Fibroblast of the aortic adventitia (primary cell): Measurements from ENCODE around the gene KCNQ4. TPM values are rescaled to one million over a fixed set of nuclear protein-coding genes. Genes with fewer than 3 reads are reported as not detected.

Experiments used
- DNase-seq: peaks from one replicate; pipeline ENCODE4 v3.0.0-alpha.2; 2010; ENCODE audit warnings: low read depth
- H3K4me3 ChIP-seq: 2 replicates; pipeline ENCODE4 v1.5.1; 2011; ENCODE audit warnings: low read depth, mild to moderate bottlenecking, control low read depth, low read length, moderate library complexity
- CTCF ChIP-seq: IDR thresholded peaks from 2 replicates; pipeline ENCODE4 v1.5.1; 2011; ENCODE audit warnings: mild to moderate bottlenecking, low read length, control low read depth, inconsistent platforms; ENCODE audit not compliant: insufficient read depth
- total RNA-seq: library from RNA; depleted of rRNA; stranded (reverse); fragments of >200 nt; gene quantifications from 2 replicates; pipeline ENCODE4 v1.2.3, GENCODE V29; 2012; ENCODE audit warnings: low replicate concordance

Gene KCNQ4
- total RNA-seq, 1 donor = not detected

- no peak overlapping the region for H3K4me3 ChIP-seq
- DNase-seq = no peak
- no peak for TF ChIP-seq CTCF
Measured at GRCh38 chr1:40839943-40840335, 56.4 kb downstream of the KCNQ4 start.

- no peak for DNase-seq
- no peak overlapping the region for H3K4me3 ChIP-seq
- TF ChIP-seq CTCF = no peak
Measured at GRCh38 chr1:40840526-40841323, 57.1 kb downstream of the KCNQ4 start.

- DNase-seq = no peak
- H3K4me3 ChIP-seq = no peak overlapping the region
Measured at GRCh38 chr1:40841602-40842001, 58.0 kb downstream of the KCNQ4 start.

GRCh38 chr1:40842207-40842606, 58.6 kb downstream of the KCNQ4 start:
- no peak overlapping the region for H3K4me3 ChIP-seq
- DNase-seq = no peak
- TF ChIP-seq CTCF = no peak

More at GRCh38 chr1:40841602-40842001, 58.0 kb downstream of the KCNQ4 start:
- no peak for TF ChIP-seq CTCF

GRCh38 chr1:40842691-40843090, 59.1 kb downstream of the KCNQ4 start:
- TF ChIP-seq CTCF = no peak
- H3K4me3 ChIP-seq = no peak overlapping the region
- DNase-seq = no peak

GRCh38 chr1:40844079-40844478, 60.5 kb downstream of the KCNQ4 start:
- H3K4me3 ChIP-seq = no peak overlapping the region
- no peak for DNase-seq
- no peak for TF ChIP-seq CTCF
